HAP-1 (cell line): ENCODE measurements around the gene ARHGEF7.

ENCODE experiments used
- DNase-seq, 2 experiments: peaks; one replicate each; pipeline ENCODE4 v3.0.0-alpha.2; 2016 to 2020; ENCODE audit warnings: low spot score in 2 of 2
- H3K27me3 ChIP-seq: fragments of 250-450 bp; sonication (Bioruptor Pico); 2 replicates; pipeline ENCODE4 v1.5.1; 2020; ENCODE audit warnings: low read depth, mild to moderate bottlenecking, moderate library complexity
- H3K36me3 ChIP-seq: fragments of 250-450 bp; sonication (Bioruptor Pico); replicated peaks from 2 replicates; pipeline ENCODE4 v1.5.1; 2020; ENCODE audit warnings: mild to moderate bottlenecking
- H3K4me1 ChIP-seq: fragments of 250-450 bp; sonication (Bioruptor Pico); 2 replicates; pipeline ENCODE4 v1.5.1; 2020; ENCODE audit warnings: mild to moderate bottlenecking
- H3K4me3 ChIP-seq: fragments of 250-450 bp; sonication (Bioruptor Pico); 2 replicates; pipeline ENCODE4 v1.5.1; 2020; ENCODE audit warnings: mild to moderate bottlenecking, moderate library complexity
- H3K9me3 ChIP-seq: fragments of 250-450 bp; sonication (Bioruptor Pico); 2 replicates; pipeline ENCODE4 v1.5.1; 2020; ENCODE audit warnings: mild to moderate bottlenecking, moderate library complexity
- in situ Hi-C: fragments of 300-500 bp; cut with MboI; formaldehyde crosslinking; loops from 3 replicates; pipeline ENCODE4 v1.14.3; 2020; ENCODE audit warnings: low sequenced_read_pairs, inconsistent platforms, mixed read lengths

The ARHGEF7 gene

GRCh38 chr13:111326621-111326965 is 211.5 kb downstream of the ARHGEF7 start:
- in situ Hi-C loops: no loop called here
- H3K4me3 ChIP-seq: no peak overlapping the region
- no peaks in the 10 kb centered on the region for H3K4me1 ChIP-seq
- no peak for DNase-seq
- H3K27me3 ChIP-seq: no peaks in the 10 kb centered on the region
- H3K36me3 ChIP-seq: no peaks in the 10 kb centered on the region
- no peaks in the 10 kb centered on the region for H3K9me3 ChIP-seq

GRCh38 chr13:111326981-111327642 is 212.0 kb downstream of the ARHGEF7 start:
- Histone ChIP-seq H3K4me3 (no peak overlapping the region), H3K4me1 (no peaks in the 10 kb centered on the region), H3K27me3 (no peaks in the 10 kb centered on the region), H3K36me3 (no peaks in the 10 kb centered on the region), H3K9me3 (no peaks in the 10 kb centered on the region)
- no peak for DNase-seq
- in situ Hi-C loops: no loop called here

- no peak for DNase-seq
- in situ Hi-C loops: no loop called here
- Histone ChIP-seq H3K36me3 (no peaks in the 10 kb centered on the region), H3K4me3 (no peak overlapping the region), H3K4me1 (no peaks in the 10 kb centered on the region), H3K27me3 (peaks cover 6% of the 10 kb centered on the region), H3K9me3 (no peaks in the 10 kb centered on the region)
These were observed 212.8 kb downstream of the ARHGEF7 start for GRCh38 chr13:111327730-111328573.

GRCh38 chr13:111328574-111329410 is 213.7 kb downstream of the ARHGEF7 start:
- H3K4me1 ChIP-seq: no peaks in the 10 kb centered on the region
- no peaks in the 10 kb centered on the region for H3K36me3 ChIP-seq
- H3K9me3 ChIP-seq: no peaks in the 10 kb centered on the region
- H3K4me3 ChIP-seq: no peak overlapping the region
- peaks cover 9% of the 10 kb centered on the region for H3K27me3 ChIP-seq
- in situ Hi-C loops: no loop called here
- no peak for DNase-seq

GRCh38 chr13:111329641-111330040 is 214.5 kb downstream of the ARHGEF7 start:
- Histone ChIP-seq H3K4me1 (no peaks in the 10 kb centered on the region), H3K4me3 (no peak overlapping the region), H3K36me3 (no peaks in the 10 kb centered on the region), H3K9me3 (no peaks in the 10 kb centered on the region), H3K27me3 (peaks cover 9% of the 10 kb centered on the region)
- no peak for DNase-seq
- in situ Hi-C loops: no loop called here

- H3K27me3 ChIP-seq: peaks cover 11% of the 10 kb centered on the region
- no peak for DNase-seq
These were observed 215.0 kb downstream of the ARHGEF7 start for GRCh38 chr13:111330066-111330610.

GRCh38 chr13:111335298-111335697 is 220.2 kb downstream of the ARHGEF7 start:
- H3K27me3 ChIP-seq: peaks cover 11% of the 10 kb centered on the region
- in situ Hi-C loops: no loop called here
- H3K4me1 ChIP-seq: peaks cover 10% of the 10 kb centered on the region
- no peaks in the 10 kb centered on the region for H3K9me3 ChIP-seq
- DNase-seq: no peak
- no peaks in the 10 kb centered on the region for H3K36me3 ChIP-seq
- no peak overlapping the region for H3K4me3 ChIP-seq

More at GRCh38 chr13:111330066-111330610, 215.0 kb downstream of the ARHGEF7 start:
- in situ Hi-C loops: no loop called here
- no peak overlapping the region for H3K4me3 ChIP-seq
- no peaks in the 10 kb centered on the region for H3K4me1 ChIP-seq
- no peaks in the 10 kb centered on the region for H3K36me3 ChIP-seq
- H3K9me3 ChIP-seq: no peaks in the 10 kb centered on the region

GRCh38 chr13:111336666-111337065 is 221.6 kb downstream of the ARHGEF7 start:
- Histone ChIP-seq H3K4me3 (no peak overlapping the region), H3K4me1 (peaks cover 10% of the 10 kb centered on the region), H3K9me3 (no peaks in the 10 kb centered on the region), H3K36me3 (no peaks in the 10 kb centered on the region), H3K27me3 (peaks cover 11% of the 10 kb centered on the region)
- DNase-seq: peak in 1 of 2 experiments; percentile 1
- in situ Hi-C loops: no loop called here

GRCh38 chr13:111337206-111337605 is 222.1 kb downstream of the ARHGEF7 start:
- Histone ChIP-seq H3K36me3 (no peaks in the 10 kb centered on the region), H3K4me3 (no peak overlapping the region), H3K27me3 (peaks cover 11% of the 10 kb centered on the region), H3K4me1 (peaks cover 10% of the 10 kb centered on the region), H3K9me3 (no peaks in the 10 kb centered on the region)
- DNase-seq: no peak
- in situ Hi-C loops: no loop called here

GRCh38 chr13:111337741-111338140 is 222.6 kb downstream of the ARHGEF7 start:
- Histone ChIP-seq H3K4me3 (no peak overlapping the region), H3K27me3 (peaks cover 7% of the 10 kb centered on the region), H3K9me3 (no peaks in the 10 kb centered on the region), H3K36me3 (no peaks in the 10 kb centered on the region), H3K4me1 (peaks cover 10% of the 10 kb centered on the region)
- in situ Hi-C loops: no loop called here
- DNase-seq: peak in 1 of 2 experiments; percentile 3

- H3K36me3 ChIP-seq: no peaks in the 10 kb centered on the region
- no peaks in the 10 kb centered on the region for H3K9me3 ChIP-seq
- in situ Hi-C loops: no loop called here
- no peak overlapping the region for H3K4me3 ChIP-seq
- peaks cover 2% of the 10 kb centered on the region; the same call in 1 of the 2 replicates for H3K27me3 ChIP-seq
- DNase-seq: peak in 1 of 2 experiments; percentile 5
- H3K4me1 ChIP-seq: peaks cover 10% of the 10 kb centered on the region
These were observed 223.7 kb downstream of the ARHGEF7 start for GRCh38 chr13:111338841-111339240.

GRCh38 chr13:111339366-111340143 is 224.4 kb downstream of the ARHGEF7 start:
- no peaks in the 10 kb centered on the region for H3K9me3 ChIP-seq
- H3K4me3 ChIP-seq: no peak overlapping the region
- in situ Hi-C loops: loop anchor here (5.0 kb wide), 1 partner anchor 53 kb away; no protein-coding TSS in a partner anchor
- peak in 1 of 2 experiments; percentile 0 for DNase-seq
- no peaks in the 10 kb centered on the region for H3K36me3 ChIP-seq
- H3K4me1 ChIP-seq: peaks cover 10% of the 10 kb centered on the region
- H3K27me3 ChIP-seq: peaks cover 4% of the 10 kb centered on the region; the same call in 1 of the 2 replicates

- Histone ChIP-seq H3K4me3 (no peak overlapping the region), H3K27me3 (0 out of 2 replicates have a peak, but pooled peaks cover 2% of the 10 kb centered on the region), H3K4me1 (peaks cover 1% of the 10 kb centered on the region), H3K9me3 (no peaks in the 10 kb centered on the region), H3K36me3 (no peaks in the 10 kb centered on the region)
- in situ Hi-C loops: loop anchor here (5.0 kb wide), 1 partner anchor 50 kb away; no protein-coding TSS in a partner anchor
- DNase-seq: no peak
These were observed 226.8 kb downstream of the ARHGEF7 start for GRCh38 chr13:111341886-111342285.
